Smooth muscle cell (in vitro differentiated cells): ENCODE measurements around the gene LRP4. TPM values are rescaled to one million over a fixed set of nuclear protein-coding genes. Genes with fewer than 3 reads are reported as not detected.
A peak's percentile ranks its signal among the peaks of the same experiment; 100 is the strongest.

Source experiments
- DNase-seq: peaks from one replicate; lab custom pipeline; 2025; ENCODE audit not compliant: unreplicated experiment; lab: John Stamatoyannopoulos, UW
- H2AFZ ChIP-seq: fragments of 200-600 bp; sonication (generic); 2 replicates; pipeline ENCODE4 v1.6.0; 2016; ENCODE audit warnings: antibody characterized with exemption, low read depth, mild to moderate bottlenecking
- H3F3A ChIP-seq: fragments of 200-600 bp; sonication (generic); 2 replicates; pipeline ENCODE4 v1.6.0; 2017; ENCODE audit warnings: antibody characterized with exemption, low read depth
- H3K27ac ChIP-seq: fragments of 200-600 bp; sonication (generic); 2 replicates; pipeline ENCODE4 v1.5.1; 2016; ENCODE audit warnings: low read depth, mild to moderate bottlenecking
- H3K27me3 ChIP-seq: fragments of 200-600 bp; sonication (generic); 2 replicates; pipeline ENCODE4 v1.6.1; 2016; ENCODE audit warnings: low read depth, mild to moderate bottlenecking
- H3K36me3 ChIP-seq: fragments of 200-600 bp; sonication (generic); 2 replicates; pipeline ENCODE4 v1.5.1; 2016; ENCODE audit warnings: low read depth
- H3K4me1 ChIP-seq: fragments of 200-600 bp; sonication (generic); 2 replicates; pipeline ENCODE4 v1.5.1; 2016; ENCODE audit warnings: low read depth
- H3K4me2 ChIP-seq: fragments of 200-600 bp; sonication (generic); 2 replicates; pipeline ENCODE4 v1.6.0; 2016; ENCODE audit warnings: mild to moderate bottlenecking
- H3K4me3 ChIP-seq: fragments of 200-600 bp; sonication (generic); 2 replicates; pipeline ENCODE4 v1.5.1; 2016; ENCODE audit warnings: mild to moderate bottlenecking
- H3K79me2 ChIP-seq: fragments of 200-600 bp; sonication (generic); 2 replicates; pipeline ENCODE4 v1.6.0; 2016; ENCODE audit warnings: low read depth, mild to moderate bottlenecking
- H3K9ac ChIP-seq: fragments of 200-600 bp; sonication (generic); 2 replicates; pipeline ENCODE4 v1.6.0; 2016; ENCODE audit warnings: low read depth
- H3K9me3 ChIP-seq: fragments of 200-600 bp; sonication (generic); replicated peaks from 2 replicates; pipeline ENCODE4 v1.5.1; 2016; ENCODE audit warnings: low read depth
- H4K20me1 ChIP-seq: fragments of 200-600 bp; sonication (generic); 2 replicates; pipeline ENCODE4 v1.6.0; 2016; ENCODE audit warnings: low read depth
- CTCF ChIP-seq: fragments of 200-600 bp; sonication (generic); IDR thresholded peaks from 2 replicates; pipeline ENCODE4 v1.5.1; 2017; ENCODE audit warnings: borderline replicate concordance, mild to moderate bottlenecking, antibody characterized with exemption; ENCODE audit not compliant: insufficient read depth, poor library complexity, severe bottlenecking
- WGBS: methylation state at CpG from one replicate; pipeline ENCODE4 v1.1.7; 2016; ENCODE audit warnings: low lambda C conversion rate; 5-methylcytosine and 5-hydroxymethylcytosine counted together
- polyA plus RNA-seq: library from polyadenylated mRNA; unstranded; fragments of >200 nt; fragmentation: Nextera tagmentation; extraction: Ambion mirVana; gene quantifications from 2 replicates; pipeline ENCODE4 v1.2.1, GENCODE V29; 2016
- total RNA-seq: library from RNA; depleted of rRNA; stranded (reverse); fragments of >200 nt; gene quantifications from 2 replicates; pipeline ENCODE4 v1.2.3, GENCODE V29; 2014

LRP4 gene
- total and polyA plus RNA-seq, 2 experiments from 2014 or later, result 10.4 to 13.6 TPM

- WGBS, result 9% methylated on average over 13 of the region's 13 CpGs
- Histone ChIP-seq H3K27ac (peak overlapping the region; percentile 53), H3K4me3 (no peak overlapping the region), H4K20me1 (no peaks in the 10 kb centered on the region), H3K27me3 (no peaks in the 10 kb centered on the region), H3K9ac (no peak overlapping the region), H3K9me3 (no peaks in the 10 kb centered on the region), H3K36me3 (no peaks in the 10 kb centered on the region), H3K79me2 (peaks cover 35% of the 10 kb centered on the region), H3K4me1 (peaks cover 18% of the 10 kb centered on the region), H2AFZ (peak overlapping the region; percentile 49), H3F3A (no peaks in the 10 kb centered on the region), H3K4me2 (peak overlapping the region; percentile 65)
- no peak for TF ChIP-seq CTCF
- no peak for DNase-seq
Measured at GRCh38 chr11:46906609-46907041, 11.7 kb downstream of the LRP4 start.

- Histone ChIP-seq H3K4me3 (no peak overlapping the region), H3K4me2 (no peak overlapping the region), H2AFZ (no peak overlapping the region), H3K79me2 (peaks cover 27% of the 10 kb centered on the region), H3F3A (no peaks in the 10 kb centered on the region), H3K27me3 (no peaks in the 10 kb centered on the region), H3K27ac (peak overlapping the region; percentile 53), H3K36me3 (no peaks in the 10 kb centered on the region), H4K20me1 (no peaks in the 10 kb centered on the region), H3K9ac (no peak overlapping the region), H3K9me3 (no peaks in the 10 kb centered on the region), H3K4me1 (peaks cover 18% of the 10 kb centered on the region)
- DNase-seq, result no peak
- WGBS, result 77% methylated on average over 5 of the region's 5 CpGs
- no peak for TF ChIP-seq CTCF
Measured at GRCh38 chr11:46905806-46906205, 12.5 kb downstream of the LRP4 start.

- Histone ChIP-seq H3K4me2 (no peak overlapping the region), H3K27ac (no peak overlapping the region), H2AFZ (no peak overlapping the region), H3K9ac (no peak overlapping the region), H3K27me3 (no peaks in the 10 kb centered on the region), H3F3A (no peaks in the 10 kb centered on the region), H3K9me3 (no peaks in the 10 kb centered on the region), H3K4me1 (peaks cover 18% of the 10 kb centered on the region), H3K36me3 (no peaks in the 10 kb centered on the region), H4K20me1 (no peaks in the 10 kb centered on the region), H3K4me3 (no peak overlapping the region), H3K79me2 (peaks cover 21% of the 10 kb centered on the region)
- no peak for DNase-seq
- TF ChIP-seq CTCF, result no peak
- WGBS, result 93% methylated on average over 10 of the region's 10 CpGs
Measured at GRCh38 chr11:46903846-46904245, 14.5 kb downstream of the LRP4 start.

- H4K20me1 ChIP-seq, result no peaks in the 10 kb centered on the region
- H3K9me3 ChIP-seq, result no peaks in the 10 kb centered on the region
- DNase-seq, result no peak
- 92% methylated on average over 4 of the region's 6 CpGs for WGBS
- no peak overlapping the region for H3K4me2 ChIP-seq
- no peak overlapping the region for H3K9ac ChIP-seq
- H3K27me3 ChIP-seq, result no peaks in the 10 kb centered on the region
- no peaks in the 10 kb centered on the region for H3F3A ChIP-seq
- peaks cover 18% of the 10 kb centered on the region for H3K4me1 ChIP-seq
- H3K79me2 ChIP-seq, result peaks cover 21% of the 10 kb centered on the region
- no peak overlapping the region for H3K4me3 ChIP-seq
- H3K36me3 ChIP-seq, result no peaks in the 10 kb centered on the region
- H2AFZ ChIP-seq, result no peak overlapping the region
- H3K27ac ChIP-seq, result no peak overlapping the region
- no peak for TF ChIP-seq CTCF
Measured at GRCh38 chr11:46902694-46903093, 15.7 kb downstream of the LRP4 start.
